HG03439 (cell line): ENCODE measurements around the gene ZNF8.
"Not testable (repeated sequence)": the region's sequence is repeated elsewhere in the genome, so short reads cannot be mapped to it uniquely, and the experiment has no call there.

Experiments used
- ATAC-seq: cut with Tn5 transposase; IDR thresholded peaks from one replicate; pipeline ENCODE4 v1.9.1; 2021; ENCODE audit warnings: mild to moderate bottlenecking, moderate library complexity; ENCODE audit not compliant: unreplicated experiment

The ZNF8 gene

GRCh38 chr19:58278541-58279041 is at the start of gene ZNF8:
Gene ZNF8, plus strand, starts transcription at chr19:58278955. Its CDS starts 127 bp downstream, at chr19:58279082.
- ATAC-seq = peak; percentile 95

GRCh38 chr19:58229255-58229639 is 49.5 kb upstream of the ZNF8 start:
- no peak for ATAC-seq

- no peak for ATAC-seq
Measured at GRCh38 chr19:58237324-58237723, 41.4 kb upstream of the ZNF8 start.

GRCh38 chr19:58243351-58243750 is 35.4 kb upstream of the ZNF8 start:
- no peak for ATAC-seq

DNA sequence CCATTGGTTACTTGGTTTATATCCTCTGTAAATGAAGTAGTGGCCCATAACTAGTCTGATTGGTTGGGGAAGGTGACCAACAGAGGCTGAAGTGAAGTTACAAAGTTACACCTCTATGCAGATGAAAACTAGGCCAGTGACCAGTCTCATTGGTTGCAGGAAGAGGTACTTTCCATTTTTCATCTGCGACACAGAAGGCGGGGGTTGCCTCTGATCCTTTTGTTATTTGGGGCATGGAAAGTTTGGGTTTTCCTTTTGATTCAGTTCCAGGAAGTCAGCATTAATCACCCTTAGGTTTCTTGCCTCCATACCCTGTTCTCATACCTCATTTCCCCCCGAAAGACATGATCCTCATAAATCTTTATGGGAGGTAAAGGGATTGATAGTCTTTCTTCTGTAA is 29.9 kb upstream of the ZNF8 start:
- no peak for ATAC-seq

DNA sequence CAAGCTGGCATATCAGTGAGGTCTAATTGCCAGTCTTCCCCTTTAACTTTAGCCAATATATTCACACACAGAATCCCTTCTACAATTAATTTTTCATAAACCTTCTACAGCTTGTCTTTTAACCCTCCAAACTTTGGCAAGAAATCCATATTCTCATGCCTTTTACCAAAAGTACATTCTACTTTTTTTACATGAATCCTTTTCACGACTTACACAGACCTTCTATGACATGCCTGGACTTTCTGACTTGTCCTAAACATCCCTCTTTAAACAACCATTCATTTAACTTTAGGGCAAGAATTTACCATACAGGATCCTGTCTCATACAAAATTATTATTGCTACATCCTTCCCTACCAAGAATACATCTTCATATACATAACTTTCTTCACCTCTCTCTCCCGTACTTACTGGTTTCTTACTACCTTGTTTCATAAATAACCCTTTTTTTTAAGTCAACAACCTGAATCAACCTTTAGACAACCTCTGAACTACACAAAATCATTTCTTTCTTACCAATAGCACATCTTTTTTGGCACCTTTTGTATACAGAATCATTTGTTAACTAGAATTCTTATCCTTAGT is 26.6 kb upstream of the ZNF8 start:
- no peak for ATAC-seq

DNA sequence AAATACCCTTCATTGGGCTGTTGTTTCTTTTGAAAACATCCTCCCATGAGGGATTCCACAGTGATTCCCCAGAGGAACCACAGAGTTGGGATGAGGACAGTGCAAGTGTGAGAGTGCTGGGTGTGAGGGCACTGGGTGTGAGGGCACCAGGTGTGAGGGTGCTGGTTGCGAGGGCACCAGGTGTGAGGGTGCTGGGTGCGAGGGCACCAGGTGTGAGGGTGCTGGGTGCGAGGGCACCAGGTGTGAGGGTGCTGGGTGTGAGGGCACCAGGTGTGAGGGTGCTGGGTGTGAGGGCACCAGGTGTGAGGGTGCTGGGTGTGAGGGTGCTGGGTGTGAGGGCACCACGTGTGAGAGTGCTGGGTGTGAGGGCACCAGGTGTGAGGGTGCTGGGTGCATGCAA is 20.5 kb upstream of the ZNF8 start:
- not testable (repeated sequence) for ATAC-seq

- ATAC-seq = no peak
Measured at GRCh38 chr19:58261600-58261967, 17.2 kb upstream of the ZNF8 start.

- ATAC-seq = no peak
Measured at GRCh38 chr19:58261968-58262921, 16.5 kb upstream of the ZNF8 start.

DNA sequence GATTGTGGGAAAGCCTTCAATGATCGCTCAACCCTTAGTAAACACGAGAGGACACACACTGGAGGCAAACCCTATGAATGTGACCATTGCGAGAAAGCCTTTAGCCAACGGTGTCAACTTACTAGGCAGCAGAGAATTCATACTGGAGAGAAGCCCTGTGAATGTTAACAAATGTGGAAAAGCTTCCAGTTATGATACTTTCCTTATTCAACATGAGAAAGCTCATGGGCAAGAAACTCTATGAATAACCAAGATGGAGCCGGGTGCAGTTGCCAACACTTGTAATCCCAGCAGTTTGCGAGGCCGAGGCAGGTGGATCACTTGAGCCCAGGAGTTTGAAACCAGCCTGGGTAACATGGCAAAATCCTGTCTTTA is 15.8 kb upstream of the ZNF8 start:
- no peak for ATAC-seq

- ATAC-seq = no peak
Measured at GRCh38 chr19:58265100-58265499, 13.7 kb upstream of the ZNF8 start.

DNA sequence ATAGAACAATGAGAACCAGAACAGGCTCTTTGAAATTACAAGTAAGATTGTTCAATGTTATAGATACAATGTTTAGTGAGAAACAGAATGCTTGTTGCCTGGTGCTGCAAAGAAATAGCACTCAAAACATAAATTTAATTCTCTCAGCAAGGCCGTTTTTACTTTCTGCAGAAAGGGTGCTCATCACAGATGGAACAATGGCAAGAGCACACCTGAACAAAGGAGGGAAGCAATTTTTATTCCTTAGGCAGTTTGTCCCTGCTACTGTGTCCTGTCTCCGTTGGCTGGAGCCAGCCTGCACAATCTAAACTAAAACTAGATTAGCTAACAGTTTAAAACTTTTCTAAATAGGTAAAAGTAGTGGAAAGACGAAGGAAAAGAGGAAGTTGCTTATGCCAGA is 10.4 kb upstream of the ZNF8 start:
- ATAC-seq = no peak

DNA sequence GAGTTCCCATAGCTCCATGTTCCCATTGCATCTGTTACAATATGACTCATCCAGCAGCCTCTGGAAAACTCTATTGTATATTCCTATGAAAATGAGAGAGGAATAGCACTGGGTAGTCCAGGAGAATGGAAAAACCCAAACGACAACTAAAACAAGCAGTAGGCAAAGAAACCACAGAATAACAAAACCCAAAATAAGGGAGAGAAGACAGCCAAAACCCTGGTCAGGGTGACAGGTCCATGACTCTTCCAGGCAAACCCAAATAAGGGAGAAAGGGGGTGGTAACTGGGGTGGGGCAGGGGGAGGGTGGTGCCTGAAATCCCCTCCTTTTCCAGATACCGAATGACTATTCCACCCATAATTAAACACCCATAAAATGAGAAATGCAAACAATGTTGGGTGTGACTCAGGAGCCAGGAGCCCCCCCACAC is 4.0 kb upstream of the ZNF8 start:
- no peak for ATAC-seq

DNA sequence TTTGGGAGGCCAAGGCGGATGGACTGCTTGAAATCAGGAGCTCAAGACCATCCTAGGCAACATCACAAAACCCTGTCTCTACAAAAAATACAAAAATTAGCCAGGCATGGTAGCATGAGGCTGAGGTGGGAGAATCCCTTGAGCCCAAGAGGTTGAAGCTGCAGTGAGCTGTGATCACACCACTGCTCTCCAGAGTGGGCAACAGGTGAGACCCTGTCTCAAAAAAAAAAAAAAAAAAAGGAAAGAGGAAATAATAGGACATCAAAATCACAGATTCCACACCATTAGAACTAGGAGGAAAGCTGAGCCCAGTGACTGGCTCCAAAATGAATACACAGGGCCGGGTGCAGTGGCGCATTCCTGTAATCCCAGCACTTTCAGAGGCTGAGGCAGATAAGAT is 3.2 kb upstream of the ZNF8 start:
- no peak for ATAC-seq

DNA sequence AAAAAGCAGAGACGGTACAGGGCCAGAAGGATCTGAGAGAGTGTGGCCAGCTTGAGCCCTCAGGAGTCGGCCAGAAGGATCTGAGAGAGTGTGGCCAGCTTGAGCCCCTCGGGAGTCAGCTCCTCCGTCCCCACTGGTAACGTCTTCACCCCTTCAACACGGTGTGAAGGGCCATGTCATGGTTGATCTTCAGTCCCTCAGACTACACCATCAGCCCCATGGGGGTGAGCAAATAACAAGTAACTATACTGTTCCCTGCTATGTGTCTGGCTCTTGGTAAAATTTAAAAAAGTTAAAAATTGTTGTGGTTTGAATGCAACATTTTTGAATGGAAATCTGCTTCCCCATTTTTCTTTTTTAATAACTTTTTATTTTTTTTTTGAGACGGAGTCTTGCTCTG is 1.6 kb upstream of the ZNF8 start:
- no peak for ATAC-seq

DNA sequence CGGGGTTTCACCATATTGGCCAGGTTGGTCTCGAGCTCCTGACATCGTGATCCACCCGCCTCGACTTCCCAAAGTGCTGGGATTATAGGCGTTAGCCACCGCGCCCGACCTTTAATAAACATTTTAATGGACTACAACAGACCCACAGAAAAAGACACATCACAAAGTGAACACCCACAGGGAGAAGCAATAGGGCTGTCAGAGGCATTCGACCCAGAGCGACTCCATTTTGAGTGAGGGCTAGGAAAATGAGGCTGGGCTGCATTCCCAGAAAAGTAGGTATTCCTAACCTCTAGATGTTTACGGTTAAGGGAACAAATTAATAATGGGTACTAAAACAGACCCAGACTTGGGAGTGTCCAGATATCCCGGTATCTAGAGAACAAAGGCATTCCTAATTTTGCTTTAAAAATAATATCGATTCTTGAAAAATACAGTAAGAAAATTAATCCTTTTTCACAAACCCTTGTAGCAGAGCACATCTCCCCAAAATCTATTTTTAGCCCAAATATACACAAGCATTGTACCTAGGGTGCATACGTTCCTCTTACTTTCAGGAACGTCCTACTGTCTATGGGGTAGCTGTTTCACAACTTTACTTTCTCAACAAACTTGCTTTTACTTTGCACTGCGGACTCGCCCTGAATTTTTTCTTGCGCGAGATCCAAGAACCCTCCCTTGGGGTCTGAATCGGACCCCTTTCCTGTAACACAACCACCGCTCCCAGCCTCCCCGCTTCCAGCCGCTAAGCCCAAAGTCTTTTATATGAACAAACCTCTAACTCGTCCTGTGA is 811 bp upstream of the ZNF8 start:
- no peak for ATAC-seq

- peak; percentile 29 for ATAC-seq
Measured at GRCh38 chr19:58279042-58279924, 528 bp downstream of the ZNF8 start.

DNA sequence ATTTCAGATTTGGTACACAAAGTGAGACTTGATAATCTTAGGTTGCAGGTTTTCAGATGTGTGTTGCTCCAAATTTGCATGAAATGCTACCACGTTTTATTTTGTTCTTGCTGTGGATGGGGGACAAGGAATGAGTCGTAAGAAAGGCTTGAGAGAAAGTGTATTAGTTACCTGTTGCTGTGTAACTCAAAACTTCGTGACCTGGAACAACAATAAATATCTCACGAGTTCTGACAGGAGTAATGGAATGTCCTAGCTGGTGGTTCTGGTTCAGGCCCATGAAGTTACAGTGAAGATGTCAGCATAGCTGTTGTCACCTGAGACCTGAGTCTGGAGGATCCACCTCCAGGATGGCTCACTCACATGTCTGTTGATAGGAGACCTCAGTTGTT is 1.2 kb downstream of the ZNF8 start:
- no peak for ATAC-seq

DNA sequence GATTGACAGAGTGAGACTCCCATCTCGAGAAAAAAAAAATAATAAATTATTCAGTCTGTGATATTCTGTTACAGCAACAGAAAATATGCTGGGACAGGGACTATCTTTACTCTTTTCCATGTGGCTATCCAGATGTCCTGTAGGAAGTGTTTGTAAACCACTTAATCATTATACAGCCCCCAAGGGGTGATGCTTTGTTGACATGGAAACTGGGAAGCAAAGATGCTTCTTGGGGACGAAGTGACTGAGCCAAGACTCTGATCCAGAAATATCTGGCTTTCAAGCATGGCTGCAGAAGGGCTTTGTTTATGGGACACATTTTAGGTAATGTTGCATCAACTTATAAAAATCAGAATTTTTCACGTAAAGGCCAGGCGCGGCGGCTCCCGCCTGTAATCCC is 5.4 kb downstream of the ZNF8 start:
- no peak for ATAC-seq

GRCh38 chr19:58291943-58292342 is 13.2 kb downstream of the ZNF8 start:
- ATAC-seq = no peak
